ENCODE measurements around the gene SNAPC1.
"Not testable (repeated sequence)": the region's sequence is repeated elsewhere in the genome, so short reads cannot be mapped to it uniquely, and the experiment has no call there.

Gene SNAPC1

GRCh38 chr14:61761959-61762786 lies at the start of gene SNAPC1:
TSS of gene SNAPC1 (plus strand) at chr14:61762420. CDS start at chr14:61762461, 41 bp downstream.
- peak; percentile 94 to 95 for DNase-seq (ENCODE audit: low read depth in 2 of 2)

GRCh38 chr14:61713724-61714437 lies 48.3 kb upstream of the SNAPC1 start:
- DNase-seq (ENCODE audit: low read depth in 2 of 2) = no peak

DNA sequence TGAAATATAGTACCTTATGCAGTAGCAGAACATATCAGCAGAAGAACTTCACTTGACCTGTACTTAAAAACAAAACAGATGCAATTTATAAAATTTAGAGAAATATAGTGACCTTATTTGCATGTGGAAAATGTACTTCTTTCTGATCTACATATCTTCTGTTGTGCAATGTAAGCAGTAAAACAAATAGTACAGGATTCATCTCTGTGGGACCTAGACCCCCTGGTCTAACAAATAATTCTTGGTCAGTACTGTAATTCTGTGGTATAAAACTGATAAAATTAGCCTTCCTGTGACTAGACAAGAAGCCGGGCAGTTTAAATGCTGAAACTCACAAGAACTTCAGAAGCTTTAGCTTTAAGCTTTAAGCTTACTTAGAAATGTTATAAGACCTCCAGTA lies 45.3 kb upstream of the SNAPC1 start:
- DNase-seq (ENCODE audit: low read depth in 2 of 2) = no peak

DNA sequence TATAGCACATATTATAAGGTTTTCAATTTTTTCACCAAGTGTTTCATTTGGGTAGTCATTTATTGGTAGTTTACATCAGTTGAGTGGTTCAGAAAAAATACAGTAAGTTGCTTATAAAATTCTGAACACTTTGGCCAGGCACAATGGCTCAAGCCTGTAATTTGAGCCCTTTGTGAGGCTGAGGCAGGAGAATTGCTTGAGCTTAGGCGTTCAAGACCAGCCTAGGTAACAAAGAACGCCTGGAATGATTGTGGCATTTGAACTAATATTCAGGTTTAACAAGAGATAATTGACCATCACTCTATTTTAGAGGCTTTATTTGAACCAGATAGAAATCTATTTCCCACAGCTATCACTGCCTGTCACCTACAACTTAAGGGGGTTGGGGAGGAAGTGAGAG lies 44.2 kb upstream of the SNAPC1 start:
- DNase-seq (ENCODE audit: low read depth in 2 of 2) = no peak

- no peak for DNase-seq (ENCODE audit: low read depth in 2 of 2)
These were observed 42.6 kb upstream of the SNAPC1 start for GRCh38 chr14:61719344-61720293.

DNA sequence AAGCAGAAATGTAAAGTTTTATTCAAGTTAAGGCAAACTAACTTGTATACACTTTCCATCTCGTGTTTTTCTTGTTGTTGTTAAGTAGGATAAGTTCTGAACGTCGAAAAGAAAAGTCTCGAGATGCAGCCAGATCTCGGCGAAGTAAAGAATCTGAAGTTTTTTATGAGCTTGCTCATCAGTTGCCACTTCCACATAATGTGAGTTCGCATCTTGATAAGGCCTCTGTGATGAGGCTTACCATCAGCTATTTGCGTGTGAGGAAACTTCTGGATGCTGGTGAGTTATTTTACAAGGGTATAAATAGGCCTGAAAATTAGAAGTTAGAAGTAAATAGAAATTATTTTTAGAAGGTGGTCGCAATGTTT lies 41.9 kb upstream of the SNAPC1 start:
- DNase-seq (ENCODE audit: low read depth in 2 of 2) = no peak

GRCh38 chr14:61720741-61721140 lies 41.5 kb upstream of the SNAPC1 start:
- no peak for DNase-seq (ENCODE audit: low read depth in 2 of 2)

- DNase-seq (ENCODE audit: low read depth in 2 of 2) = no peak
These were observed 38.1 kb upstream of the SNAPC1 start for GRCh38 chr14:61724133-61724532.

DNA sequence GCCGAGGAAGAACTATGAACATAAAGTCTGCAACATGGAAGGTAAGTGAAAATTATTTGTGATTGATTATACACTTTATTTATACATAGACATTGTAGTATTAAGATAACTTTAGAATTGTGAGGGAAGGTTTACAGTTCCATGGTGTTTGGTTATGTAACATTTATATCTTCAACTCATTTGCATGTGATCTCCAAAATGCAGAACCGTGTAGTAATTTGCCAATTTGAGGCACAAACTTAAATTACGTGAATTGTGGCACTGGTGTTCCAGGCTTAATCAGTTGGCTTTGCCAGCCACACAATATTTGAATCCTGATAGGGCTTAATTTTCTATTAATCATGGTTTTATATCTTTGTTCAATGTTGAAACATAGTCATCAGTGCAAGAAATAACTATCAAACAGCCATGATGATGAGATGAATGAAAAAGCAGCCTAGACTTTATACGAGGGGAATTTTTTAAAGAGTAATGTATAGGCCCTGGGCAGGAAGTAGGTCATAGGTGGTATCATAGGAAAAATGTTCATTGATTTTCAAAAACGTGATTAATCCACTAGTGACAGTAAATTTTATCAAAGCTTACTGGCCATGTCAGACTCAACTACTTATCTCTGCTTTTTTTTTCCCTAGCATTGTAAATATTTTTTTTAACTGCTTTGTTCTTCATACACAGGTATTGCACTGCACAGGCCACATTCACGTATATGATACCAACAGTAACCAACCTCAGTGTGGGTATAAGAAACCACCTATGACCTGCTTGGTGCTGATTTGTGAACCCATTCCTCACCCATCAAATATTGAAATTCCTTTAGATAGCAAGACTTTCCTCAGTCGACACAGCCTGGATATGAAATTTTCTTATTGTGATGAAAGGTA lies 35.2 kb upstream of the SNAPC1 start:
- DNase-seq (ENCODE audit: low read depth in 2 of 2) = no peak

DNA sequence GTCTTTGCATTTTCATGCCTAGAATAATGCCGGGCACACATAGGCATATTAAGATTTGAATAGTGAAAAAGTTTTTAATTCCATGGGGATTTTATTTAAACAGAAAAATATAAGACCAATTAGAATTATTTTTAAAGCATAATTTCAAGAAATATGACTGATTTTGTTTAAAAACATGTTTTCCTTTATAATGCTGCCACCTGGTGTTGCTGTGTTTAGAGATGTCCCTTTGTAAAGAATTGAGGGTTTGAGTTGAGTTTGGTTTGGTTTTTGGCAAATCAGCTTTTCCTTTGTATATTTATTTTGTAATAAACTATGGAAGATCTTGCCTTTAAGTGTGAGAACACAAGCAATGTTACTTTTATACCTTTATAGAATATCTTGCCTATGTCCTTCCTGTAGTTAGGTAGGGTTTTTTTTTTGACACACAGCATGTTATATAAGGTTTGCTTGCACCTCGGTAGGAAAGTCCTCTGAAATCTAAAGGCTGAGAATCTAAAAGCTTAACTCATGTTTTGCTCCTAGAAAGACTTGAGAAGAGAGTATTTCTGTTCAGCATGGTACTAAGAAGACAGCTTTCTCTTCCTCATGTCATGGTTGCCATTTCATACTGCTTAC lies 31.4 kb upstream of the SNAPC1 start:
- DNase-seq (ENCODE audit: low read depth in 2 of 2) = no peak

DNA sequence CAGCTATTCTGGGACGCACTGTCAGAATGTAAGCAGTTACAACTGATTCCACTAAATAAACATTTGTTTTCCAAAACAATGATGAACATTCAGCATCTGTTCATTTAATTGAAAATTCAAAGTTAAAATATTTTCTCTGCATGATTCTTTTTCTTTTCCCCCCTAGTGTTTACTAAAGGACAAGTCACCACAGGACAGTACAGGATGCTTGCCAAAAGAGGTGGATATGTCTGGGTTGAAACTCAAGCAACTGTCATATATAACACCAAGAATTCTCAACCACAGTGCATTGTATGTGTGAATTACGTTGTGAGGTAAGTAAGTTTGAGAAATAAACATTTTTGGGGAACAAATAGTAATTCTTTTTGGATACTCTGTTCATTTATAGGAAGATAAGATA lies 28.2 kb upstream of the SNAPC1 start:
- no peak for DNase-seq (ENCODE audit: low read depth in 2 of 2)

- DNase-seq (ENCODE audit: low read depth in 2 of 2) = no peak
These were observed 25.5 kb upstream of the SNAPC1 start for GRCh38 chr14:61736751-61737150.

DNA sequence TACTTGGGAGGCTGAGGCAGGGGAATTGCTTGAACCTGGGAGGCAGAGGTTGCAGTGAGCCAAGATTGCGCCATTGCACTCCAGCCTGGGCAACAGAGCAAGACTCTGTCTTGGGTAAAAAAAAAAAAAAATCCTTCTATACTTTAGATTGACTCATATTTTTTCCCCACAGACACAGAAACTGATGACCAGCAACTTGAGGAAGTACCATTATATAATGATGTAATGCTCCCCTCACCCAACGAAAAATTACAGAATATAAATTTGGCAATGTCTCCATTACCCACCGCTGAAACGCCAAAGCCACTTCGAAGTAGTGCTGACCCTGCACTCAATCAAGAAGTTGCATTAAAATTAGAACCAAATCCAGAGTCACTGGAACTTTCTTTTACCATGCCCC lies 24.3 kb upstream of the SNAPC1 start:
- DNase-seq (ENCODE audit: low read depth in 2 of 2) = no peak

DNA sequence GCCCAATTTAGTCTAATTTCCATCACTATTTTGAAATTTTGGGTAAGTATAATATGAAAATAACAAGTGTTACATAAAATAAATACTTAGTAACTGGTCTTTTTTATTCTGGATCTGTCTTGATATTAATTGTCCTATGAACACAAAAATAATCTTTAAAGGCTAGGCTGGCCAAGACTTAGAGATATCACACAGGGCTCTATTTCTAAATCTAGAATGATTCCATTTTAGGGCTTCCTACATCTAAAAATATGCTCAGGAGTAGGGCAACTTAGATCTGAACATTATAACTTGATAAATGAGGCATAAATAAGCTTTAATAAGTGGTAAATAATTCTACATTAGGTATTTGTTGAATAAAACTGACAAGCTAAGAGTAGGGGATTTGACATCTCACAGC lies 23.1 kb upstream of the SNAPC1 start:
- no peak for DNase-seq (ENCODE audit: low read depth in 2 of 2)

DNA sequence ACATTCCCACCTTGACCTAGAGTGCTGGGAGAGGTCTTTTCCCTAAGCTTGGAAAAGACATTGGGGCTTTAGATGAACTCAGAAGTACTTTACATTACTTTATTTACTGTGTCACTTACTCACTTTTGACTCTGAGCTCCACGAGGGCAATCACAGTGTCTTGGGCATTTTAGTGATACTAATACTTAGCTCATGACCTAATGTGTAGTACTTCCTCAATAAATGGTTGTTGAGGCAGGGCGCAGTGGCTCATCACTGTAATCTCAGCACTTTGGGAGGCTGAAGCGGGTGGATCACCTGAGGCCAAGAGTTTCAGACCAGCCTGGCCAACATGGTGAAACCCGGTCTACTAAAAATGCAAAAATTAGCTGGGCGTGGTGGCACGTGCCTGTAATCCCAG lies 19.8 kb upstream of the SNAPC1 start:
- DNase-seq (ENCODE audit: low read depth in 2 of 2) = no peak

GRCh38 chr14:61744238-61744637 lies 18.0 kb upstream of the SNAPC1 start:
- no peak for DNase-seq (ENCODE audit: low read depth in 2 of 2)

GRCh38 chr14:61746346-61746745 lies 15.9 kb upstream of the SNAPC1 start:
- DNase-seq (ENCODE audit: low read depth in 2 of 2) = not testable (repeated sequence)

DNA sequence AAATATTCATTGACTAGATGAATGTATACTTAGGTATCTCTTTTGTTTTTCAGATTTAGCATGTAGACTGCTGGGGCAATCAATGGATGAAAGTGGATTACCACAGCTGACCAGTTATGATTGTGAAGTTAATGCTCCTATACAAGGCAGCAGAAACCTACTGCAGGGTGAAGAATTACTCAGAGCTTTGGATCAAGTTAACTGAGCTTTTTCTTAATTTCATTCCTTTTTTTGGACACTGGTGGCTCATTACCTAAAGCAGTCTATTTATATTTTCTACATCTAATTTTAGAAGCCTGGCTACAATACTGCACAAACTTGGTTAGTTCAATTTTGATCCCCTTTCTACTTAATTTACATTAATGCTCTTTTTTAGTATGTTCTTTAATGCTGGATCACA lies 15.3 kb upstream of the SNAPC1 start:
- no peak for DNase-seq (ENCODE audit: low read depth in 2 of 2)

DNA sequence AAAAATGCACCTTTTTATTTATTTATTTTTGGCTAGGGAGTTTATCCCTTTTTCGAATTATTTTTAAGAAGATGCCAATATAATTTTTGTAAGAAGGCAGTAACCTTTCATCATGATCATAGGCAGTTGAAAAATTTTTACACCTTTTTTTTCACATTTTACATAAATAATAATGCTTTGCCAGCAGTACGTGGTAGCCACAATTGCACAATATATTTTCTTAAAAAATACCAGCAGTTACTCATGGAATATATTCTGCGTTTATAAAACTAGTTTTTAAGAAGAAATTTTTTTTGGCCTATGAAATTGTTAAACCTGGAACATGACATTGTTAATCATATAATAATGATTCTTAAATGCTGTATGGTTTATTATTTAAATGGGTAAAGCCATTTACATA lies 14.9 kb upstream of the SNAPC1 start:
- no peak for DNase-seq (ENCODE audit: low read depth in 2 of 2)

DNA sequence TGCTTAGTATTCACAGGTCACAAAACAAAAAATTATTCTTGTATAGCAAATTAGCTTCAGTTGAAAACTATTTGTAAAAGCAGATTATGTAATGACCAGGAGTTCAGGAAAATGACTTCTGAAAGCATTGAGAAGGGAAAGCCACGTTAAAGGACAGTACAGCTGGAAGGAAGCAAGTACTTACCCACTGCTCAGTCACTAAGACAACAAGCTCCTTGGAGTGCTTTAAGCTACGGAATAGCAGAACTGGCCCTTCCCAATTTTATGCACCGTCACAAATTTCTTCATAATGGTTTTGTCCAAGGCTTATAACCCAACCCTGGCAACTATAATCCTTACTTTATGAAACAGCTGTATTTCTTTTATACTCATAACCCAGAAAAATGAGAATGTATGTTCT lies 13.0 kb upstream of the SNAPC1 start:
- no peak for DNase-seq (ENCODE audit: low read depth in 2 of 2)

- no peak for DNase-seq (ENCODE audit: low read depth in 2 of 2)
These were observed 12.4 kb upstream of the SNAPC1 start for GRCh38 chr14:61749867-61750266.
